Ovary (tissue), 9 donors: ENCODE measurements around the gene C7orf33. TPM values are rescaled to one million over a fixed set of nuclear protein-coding genes. Genes with fewer than 3 reads are reported as not detected.

ENCODE experiments used
- DNase-seq, 5 donors: peaks; one replicate each; pipeline ENCODE4 v3.0.0-alpha.2; 2019 to 2020
- H3K27ac ChIP-seq, 2 donors: fragments of 200-600 bp; one replicate each; pipeline versions ENCODE4 v1.5.1 to v1.8.0; 2019 to 2022
- H3K27me3 ChIP-seq: fragments of 200-600 bp; one replicate; pipeline ENCODE4 v1.8.0; 2022
- H3K36me3 ChIP-seq: fragments of 200-600 bp; sonication (generic); one replicate; pipeline ENCODE4 v1.5.1; 2019
- H3K4me1 ChIP-seq: one replicate; pipeline ENCODE4 v1.8.1; 2013; ENCODE audit warnings: mild to moderate bottlenecking, moderate library complexity; ENCODE audit not compliant: insufficient read depth
- H3K4me3 ChIP-seq: fragments of 200-600 bp; sonication (generic); one replicate; pipeline ENCODE4 v1.5.1; 2017
- H3K9me3 ChIP-seq, 2 donors: fragments of 200-600 bp in 1 of 2; sonication (generic) in 1 of 2; one replicate each; pipeline versions ENCODE4 v1.5.1 to v1.8.1; 2013 to 2019; ENCODE audit warnings: mild to moderate bottlenecking in 1 of 2, moderate library complexity in 1 of 2
- EP300 ChIP-seq: sonication (generic); formaldehyde crosslinking; IDR thresholded peaks from one replicate; pipeline ENCODE4 v1.6.1; 2017; ENCODE audit warnings: antibody characterized with exemption
- POLR2A ChIP-seq: fragments of 450-650 bp; IDR thresholded peaks from one replicate; pipeline ENCODE4 v1.6.1; 2017; ENCODE audit warnings: antibody characterized with exemption, mild to moderate bottlenecking, moderate library complexity
- WGBS, 3 donors: extraction: QIAGEN DNeasy Blood & Tissue Kit in 1 of 3; methylation state at CpG; one replicate each; pipeline versions ENCODE4 v1.1.5 to v1.1.7; 2013 to 2017; 5-methylcytosine and 5-hydroxymethylcytosine counted together
- intact Hi-C, 4 donors: fragments of 100-400 bp; cut with DNase I; formaldehyde crosslinking; loops; one replicate each; pipeline versions ENCODE4 v1.11.0 to v1.15.1; 2022 to 2023
- polyA plus RNA-seq, 2 donors: library from polyadenylated mRNA; stranded (reverse); fragments of 200-250 nt in 1 of 2; fragments of 350-450 nt in 1 of 2; fragmentation: Illumina TruSeq in 1 of 2; extraction: RNeasy Lipid Tissue Mini Kit (QIAGEN cat#74804) in 1 of 2; gene quantifications; one replicate each; pipeline ENCODE4 v1.2.3, GENCODE V29; 2013 to 2014
- total RNA-seq, 7 donors: library from RNA; depleted of rRNA in 2 of 7; stranded (reverse); fragments of >200 nt in 2 of 7; fragmentation: NEBNext Ultra II Directional in 3 of 7; extraction: Animal tissue kit (Norgen Biotek cat#: 25700) in 3 of 7; gene quantifications; one replicate each; pipeline versions ENCODE4 v1.1.0 to v1.2.4, GENCODE V29; 2016 to 2023
- TF ChIP-seq, protein P1 (sequence below), 3 donors: fragments of 450-650 bp in 2 of 3; fragments of 200-600 bp in 1 of 3; IDR thresholded peaks; one replicate each; pipeline versions ENCODE4 v1.5.1 to v1.8.0; 2016 to 2022; ENCODE audit warnings: antibody characterized with exemption in 3 of 3, mild to moderate bottlenecking in 1 of 3
- donor health status: DM: no; HTN: no; CAD: no; lungs with moderate emphysema.
- donor health status: DM: no; HTN: no; CAD: no.
- donor health status: Bipolar disorder and iron deficiency.
- donor health status: DM: yes; HTN: yes; CAD: no.
- donor health status: DM: no; HTN: no; CAD: no.
- donor health status: DM: yes; HTN: yes; CAD: no.

Gene C7orf33
- total and polyA plus RNA-seq, 9 donors, result not detected

- TF ChIP-seq, protein P1, sequence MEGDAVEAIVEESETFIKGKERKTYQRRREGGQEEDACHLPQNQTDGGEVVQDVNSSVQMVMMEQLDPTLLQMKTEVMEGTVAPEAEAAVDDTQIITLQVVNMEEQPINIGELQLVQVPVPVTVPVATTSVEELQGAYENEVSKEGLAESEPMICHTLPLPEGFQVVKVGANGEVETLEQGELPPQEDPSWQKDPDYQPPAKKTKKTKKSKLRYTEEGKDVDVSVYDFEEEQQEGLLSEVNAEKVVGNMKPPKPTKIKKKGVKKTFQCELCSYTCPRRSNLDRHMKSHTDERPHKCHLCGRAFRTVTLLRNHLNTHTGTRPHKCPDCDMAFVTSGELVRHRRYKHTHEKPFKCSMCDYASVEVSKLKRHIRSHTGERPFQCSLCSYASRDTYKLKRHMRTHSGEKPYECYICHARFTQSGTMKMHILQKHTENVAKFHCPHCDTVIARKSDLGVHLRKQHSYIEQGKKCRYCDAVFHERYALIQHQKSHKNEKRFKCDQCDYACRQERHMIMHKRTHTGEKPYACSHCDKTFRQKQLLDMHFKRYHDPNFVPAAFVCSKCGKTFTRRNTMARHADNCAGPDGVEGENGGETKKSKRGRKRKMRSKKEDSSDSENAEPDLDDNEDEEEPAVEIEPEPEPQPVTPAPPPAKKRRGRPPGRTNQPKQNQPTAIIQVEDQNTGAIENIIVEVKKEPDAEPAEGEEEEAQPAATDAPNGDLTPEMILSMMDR (IDR thresholded peaks at IDR 0.05), result no peak
- TF ChIP-seq EP300, result no peak
- Histone ChIP-seq H3K27me3 (no peaks in the 10 kb centered on the region), H3K36me3 (no peaks in the 10 kb centered on the region), H3K4me3 (no peak overlapping the region), H3K9me3 (no peaks in the 10 kb centered on the region), H3K27ac (no peak overlapping the region), H3K4me1 (no peaks in the 10 kb centered on the region)
- 73 to 83% (median 78%) methylated on average over 5 of the region's 5 CpGs for WGBS, 3 donors
- no peak for DNase-seq
- intact Hi-C loops, result no loop called here
These were observed 6.3 kb upstream of the C7orf33 start for GRCh38 chr7:148584154-148584827.

DNA sequence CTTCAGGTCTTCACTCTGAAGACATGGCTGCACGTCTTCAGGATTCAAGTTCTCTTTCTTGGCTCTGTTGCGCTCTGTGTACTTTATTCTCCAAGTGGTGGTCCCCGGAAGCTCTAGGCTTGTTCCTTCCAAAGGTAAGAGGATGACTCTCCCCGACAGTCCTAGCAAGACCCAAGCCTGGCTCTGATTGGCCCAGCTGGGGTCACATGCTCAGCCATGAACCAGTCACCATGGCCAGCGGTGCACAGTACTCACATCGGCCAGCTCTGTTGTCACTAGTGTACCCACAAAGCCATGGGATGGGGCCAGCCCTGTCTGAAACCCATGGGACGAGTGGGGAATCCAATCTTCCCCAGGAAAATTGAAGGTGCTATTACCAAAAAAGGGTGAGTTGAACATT, 5.2 kb upstream of the C7orf33 start:
- Histone ChIP-seq H3K27me3 (no peaks in the 10 kb centered on the region), H3K36me3 (no peaks in the 10 kb centered on the region), H3K27ac (no peak overlapping the region), H3K9me3 (no peaks in the 10 kb centered on the region), H3K4me1 (no peaks in the 10 kb centered on the region), H3K4me3 (no peak overlapping the region)
- intact Hi-C loops, result no loop called here
- WGBS, 3 donors, result 93 to 95% (median 94%) methylated on average over 7 of the region's 7 CpGs
- no peak for TF ChIP-seq EP300
- TF ChIP-seq, protein P1 (IDR thresholded peaks at IDR 0.05), result no peak
- TF ChIP-seq POLR2A, result no peak
- DNase-seq, result no peak

- no peak for DNase-seq
- TF ChIP-seq POLR2A (no peak), EP300 (no peak)
- TF ChIP-seq, protein P1 (IDR thresholded peaks at IDR 0.05), result no peak
- Histone ChIP-seq H3K27ac (no peak overlapping the region), H3K4me1 (no peaks in the 10 kb centered on the region), H3K4me3 (no peak overlapping the region), H3K36me3 (no peaks in the 10 kb centered on the region), H3K9me3 (no peaks in the 10 kb centered on the region), H3K27me3 (no peaks in the 10 kb centered on the region)
- 48 to 49% (median 48%) methylated on average over 3 of the region's 3 CpGs for WGBS, 3 donors
- intact Hi-C loops, result no loop called here
These were observed 3.5 kb upstream of the C7orf33 start for GRCh38 chr7:148587076-148587475.

DNA sequence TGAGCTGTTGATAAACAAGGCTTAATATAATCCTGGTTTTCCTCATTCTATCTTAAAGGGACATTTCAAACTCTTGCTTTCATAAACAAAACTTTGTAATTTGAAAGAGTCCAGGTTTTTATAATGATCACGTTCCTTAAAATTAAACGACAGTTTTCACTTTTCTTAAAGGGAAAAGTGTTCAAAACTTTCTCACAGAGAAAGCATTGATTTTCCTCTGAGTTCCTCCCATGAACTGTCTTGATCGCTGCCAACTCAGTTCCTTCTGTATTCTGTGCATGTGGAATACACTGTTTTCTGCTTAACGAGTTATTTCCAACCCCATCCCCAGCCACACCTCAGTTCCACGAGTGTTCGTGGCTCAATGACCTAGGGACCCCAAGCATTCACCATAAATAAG, 2.4 kb upstream of the C7orf33 start:
- Histone ChIP-seq H3K4me3 (no peak overlapping the region), H3K4me1 (no peaks in the 10 kb centered on the region), H3K27me3 (no peaks in the 10 kb centered on the region), H3K27ac (no peak overlapping the region), H3K9me3 (no peaks in the 10 kb centered on the region), H3K36me3 (no peaks in the 10 kb centered on the region)
- TF ChIP-seq EP300 (no peak), POLR2A (no peak)
- TF ChIP-seq, protein P1 (IDR thresholded peaks at IDR 0.05), result no peak
- intact Hi-C loops, result no loop called here
- WGBS, 3 donors, result 29 to 41% (median 30%) methylated on average over 6 of the region's 6 CpGs
- DNase-seq, result no peak
